ENCODE results near the gene KLK6. TPM values are rescaled to one million over a fixed set of nuclear protein-coding genes. Genes with fewer than 3 reads are reported as not detected.

KLK6 gene
- total RNA-seq, 4 donors from 2014 or later = 0.46 to 1.0 TPM; not detected in 2

- intact Hi-C loops (cut with DNase I; ENCODE audit: low total_unique reads) = no loop called here
- DNase-seq = no peak
- H3K27me3 ChIP-seq = peaks cover 0 to 29% of the 10 kb centered on the region in 2 donors
These were observed 44.9 kb upstream of the KLK6 start for GRCh38 chr19:51014242-51014641.

GRCh38 chr19:51012661-51013190 is 43.3 kb upstream of the KLK6 start:
- DNase-seq = no peak

More at GRCh38 chr19:51014242-51014641, 44.9 kb upstream of the KLK6 start:
- TF ChIP-seq POLR2A (IDR thresholded peaks at IDR 0.05) (no peak), CTCF (IDR thresholded peaks at IDR 0.05) (no peak)
- peaks cover 0 to 7% of the 10 kb centered on the region in 2 donors for H3K4me1 ChIP-seq
- H3K36me3 ChIP-seq = no peaks in the 10 kb centered on the region
- no peaks in the 10 kb centered on the region for H3K9me3 ChIP-seq
- no peak overlapping the region for H3K4me3 ChIP-seq
- H3K27ac ChIP-seq = no peak overlapping the region

GRCh38 chr19:51010066-51010795 is 40.8 kb upstream of the KLK6 start:
- Histone ChIP-seq H3K9me3 (no peaks in the 10 kb centered on the region), H3K36me3 (no peaks in the 10 kb centered on the region), H3K4me1 (no peaks in the 10 kb centered on the region), H3K27me3 (peaks cover 0 to 6% of the 10 kb centered on the region in 2 donors), H3K27ac (no peak overlapping the region), H3K4me3 (no peak overlapping the region)
- TF ChIP-seq CTCF (IDR thresholded peaks at IDR 0.05) (no peak), POLR2A (IDR thresholded peaks at IDR 0.05) (no peak)
- intact Hi-C loops (cut with DNase I; ENCODE audit: low total_unique reads) = no loop called here
- no peak for DNase-seq

More at GRCh38 chr19:51012661-51013190, 43.3 kb upstream of the KLK6 start:
- Histone ChIP-seq H3K27ac (no peak overlapping the region), H3K9me3 (no peaks in the 10 kb centered on the region), H3K27me3 (peaks cover 0 to 22% of the 10 kb centered on the region in 2 donors), H3K36me3 (no peaks in the 10 kb centered on the region), H3K4me3 (no peak overlapping the region), H3K4me1 (peaks cover 0 to 7% of the 10 kb centered on the region in 2 donors)
- intact Hi-C loops (cut with DNase I; ENCODE audit: low total_unique reads) = no loop called here
- TF ChIP-seq POLR2A (IDR thresholded peaks at IDR 0.05) (no peak), CTCF (IDR thresholded peaks at IDR 0.05) (no peak)

GRCh38 chr19:51009061-51009891 is 39.9 kb upstream of the KLK6 start:
- Histone ChIP-seq H3K9me3 (no peaks in the 10 kb centered on the region), H3K4me1 (no peaks in the 10 kb centered on the region), H3K27ac (no peak overlapping the region), H3K27me3 (peaks cover 0 to 2% of the 10 kb centered on the region in 2 donors), H3K36me3 (no peaks in the 10 kb centered on the region), H3K4me3 (no peak overlapping the region)
- intact Hi-C loops (cut with DNase I; ENCODE audit: low total_unique reads) = no loop called here
- TF ChIP-seq POLR2A (IDR thresholded peaks at IDR 0.05) = no peak
- no peak for TF ChIP-seq CTCF (IDR thresholded peaks at IDR 0.05)
- DNase-seq = no peak
